NCI-H146 (cell line): ENCODE data around the gene CYS1.

Source experiments
- DNase-seq: peaks from one replicate; lab custom pipeline; 2025; lab: John Stamatoyannopoulos, UW

Gene CYS1

DNA sequence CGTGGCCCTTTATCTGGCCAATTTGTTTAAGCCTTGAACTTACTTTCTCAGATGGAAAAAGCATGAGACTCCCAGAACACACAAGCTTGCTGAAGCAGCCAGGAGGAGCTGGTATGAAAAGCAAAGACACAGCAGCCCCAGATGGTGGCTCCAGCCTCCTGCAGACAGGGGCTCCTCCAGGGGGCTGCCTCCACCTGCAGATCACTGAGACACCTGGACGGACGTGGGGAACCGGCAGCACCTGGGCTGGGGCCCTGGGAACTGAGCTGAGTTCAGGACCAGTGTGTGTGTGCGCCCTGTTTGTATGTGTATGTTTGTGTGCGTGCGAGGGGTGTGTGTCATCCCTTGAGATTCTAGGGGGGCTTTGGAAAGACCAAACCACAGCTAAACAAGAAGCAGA lies 8.6 kb downstream of the CYS1 start:
- peak; percentile 30 for DNase-seq

DNA sequence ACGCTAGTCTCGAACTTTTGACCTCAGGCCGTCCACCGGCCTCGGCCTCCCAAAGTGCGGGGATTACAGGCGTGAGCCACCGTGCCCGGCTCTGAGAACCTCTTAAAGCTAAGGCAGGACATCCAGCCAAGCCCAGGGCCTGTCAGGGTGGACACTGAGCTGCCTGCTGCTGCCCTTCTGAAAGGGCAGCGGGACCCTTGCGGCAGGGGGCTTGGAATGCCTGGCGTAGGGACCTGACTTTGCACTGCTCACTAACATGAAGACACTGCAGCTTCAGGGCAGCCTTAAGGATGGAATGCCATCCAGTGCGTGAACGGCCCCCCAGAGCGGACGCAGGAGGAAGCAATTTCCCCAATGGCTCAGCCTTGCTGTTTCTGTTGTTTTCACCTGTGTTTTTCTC lies 9.0 kb downstream of the CYS1 start:
- no peak for DNase-seq

- no peak for DNase-seq
These were observed 12.3 kb downstream of the CYS1 start for GRCh38 chr2:10067881-10068280.

DNA sequence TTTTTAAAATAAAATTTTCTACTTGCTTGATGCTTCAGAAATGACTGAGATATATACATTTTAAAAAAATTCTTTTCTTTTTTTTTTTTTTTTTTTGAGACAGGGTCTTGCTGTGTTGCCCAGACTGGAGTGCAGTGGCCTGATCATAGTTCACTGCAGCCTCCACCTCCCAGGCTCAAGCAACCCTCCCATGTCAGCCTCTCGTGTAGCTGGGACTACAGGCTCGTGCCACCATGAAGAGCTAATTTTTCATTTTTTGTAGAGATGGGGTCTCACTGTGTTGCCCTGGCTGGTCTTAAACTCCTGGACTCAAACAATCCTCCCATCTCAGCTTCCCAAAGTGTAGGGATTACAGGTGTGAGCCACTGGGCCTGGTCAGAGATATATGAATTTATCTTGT lies 12.9 kb downstream of the CYS1 start:
- no peak for DNase-seq

DNA sequence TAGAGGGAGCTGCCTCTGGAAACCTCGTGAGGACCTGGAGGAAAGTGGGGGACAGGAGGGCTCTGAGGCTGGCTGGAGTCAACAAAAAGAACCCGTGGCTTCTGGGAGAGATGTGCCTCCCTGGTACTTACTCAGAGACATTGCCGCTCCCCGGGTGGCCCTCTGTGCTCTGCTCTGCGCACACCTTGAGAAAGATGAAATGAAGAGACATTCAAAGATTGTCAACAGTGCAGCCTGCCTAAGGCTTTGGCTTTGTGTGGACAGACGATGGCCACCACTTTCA lies 14.5 kb downstream of the CYS1 start:
- no peak for DNase-seq

DNA sequence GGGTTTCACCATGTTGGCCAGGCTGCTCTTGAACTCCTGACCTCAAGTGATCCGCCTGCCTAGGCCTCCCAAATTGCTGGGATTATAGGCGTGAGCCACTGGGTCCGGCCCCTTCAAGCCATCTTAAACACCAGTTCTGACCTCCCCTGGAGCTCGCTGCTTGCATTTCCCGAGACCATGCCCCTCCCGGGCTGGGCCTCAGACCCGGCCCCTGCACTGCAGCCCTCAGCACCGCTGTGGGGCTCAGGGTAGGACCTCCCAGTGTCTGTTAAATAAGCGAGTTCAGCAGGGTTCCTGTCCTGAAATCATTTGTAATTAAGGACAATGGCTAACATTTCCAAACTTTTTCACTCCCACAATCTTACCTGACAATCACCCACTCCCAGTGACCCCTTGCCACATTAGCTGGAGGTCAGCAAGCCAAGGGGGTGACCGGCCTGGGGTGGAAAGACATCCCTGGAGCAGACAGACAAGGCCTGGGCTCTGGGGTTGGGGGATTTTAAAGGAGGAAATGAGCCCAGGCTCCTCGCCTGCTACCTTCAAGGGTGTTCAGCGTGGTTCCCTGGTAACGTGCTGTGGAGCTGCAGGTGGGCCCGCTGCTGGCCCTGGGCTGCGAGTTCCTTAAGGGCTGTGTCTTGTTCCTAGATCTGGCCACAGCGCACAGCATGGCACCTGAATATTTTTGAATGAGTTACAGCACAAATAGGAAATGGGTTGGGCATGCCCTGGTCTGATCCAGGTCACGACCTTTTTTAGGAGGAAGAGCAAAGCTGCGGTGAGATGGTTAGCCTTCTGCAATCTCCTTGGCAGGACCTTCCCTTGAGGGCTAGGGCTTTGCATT lies 15.1 kb downstream of the CYS1 start:
- no peak for DNase-seq

- DNase-seq = no peak
These were observed 16.6 kb downstream of the CYS1 start for GRCh38 chr2:10063566-10063965.

- DNase-seq = no peak
These were observed 17.3 kb downstream of the CYS1 start for GRCh38 chr2:10062931-10063365.

GRCh38 chr2:10061221-10061925 lies 18.8 kb downstream of the CYS1 start:
- no peak for DNase-seq

DNA sequence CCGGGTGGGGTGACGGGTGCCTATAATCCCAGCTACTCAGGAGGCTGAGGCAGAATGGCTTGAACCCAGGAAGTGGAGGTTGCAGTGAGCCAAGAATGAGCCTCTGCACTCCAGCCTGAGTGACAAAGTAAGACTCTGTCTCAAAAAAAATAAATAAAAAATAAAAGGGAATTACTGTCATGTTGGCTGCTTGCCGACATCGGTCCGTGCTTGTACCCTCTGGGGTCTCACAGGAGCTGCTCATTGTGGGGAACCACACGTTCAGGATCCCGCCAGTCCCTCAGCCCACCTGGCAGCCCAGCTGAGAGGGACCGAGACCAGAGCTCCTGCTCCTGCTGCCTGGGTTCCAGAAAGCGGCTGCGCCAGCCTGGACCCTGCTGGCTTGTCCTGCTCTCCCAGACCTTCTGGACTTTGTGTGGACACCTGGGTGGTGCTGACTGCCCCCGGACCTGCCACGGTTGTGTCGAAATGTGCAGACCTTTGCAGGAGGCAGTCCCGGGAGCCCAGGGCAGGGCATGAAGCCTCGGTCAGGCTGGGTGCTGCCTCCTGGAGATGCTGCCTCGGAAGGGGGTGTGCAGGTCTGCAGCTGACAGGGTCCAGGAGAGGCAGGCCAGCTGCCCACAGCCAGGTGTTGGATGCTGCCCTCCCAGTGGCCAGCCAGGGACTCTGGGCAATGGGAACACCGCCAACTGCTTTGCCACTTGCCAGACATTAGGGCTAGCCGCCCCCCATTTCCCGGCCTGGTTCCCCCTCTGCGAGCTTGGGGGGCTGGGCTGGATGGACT lies 20.5 kb downstream of the CYS1 start:
- DNase-seq = peak; percentile 18

GRCh38 chr2:10059016-10059351 lies 21.2 kb downstream of the CYS1 start:
- DNase-seq = no peak

GRCh38 chr2:10058251-10059015 lies 21.8 kb downstream of the CYS1 start:
- DNase-seq = no peak

- DNase-seq = no peak
These were observed 22.7 kb downstream of the CYS1 start for GRCh38 chr2:10057231-10058107.

DNA sequence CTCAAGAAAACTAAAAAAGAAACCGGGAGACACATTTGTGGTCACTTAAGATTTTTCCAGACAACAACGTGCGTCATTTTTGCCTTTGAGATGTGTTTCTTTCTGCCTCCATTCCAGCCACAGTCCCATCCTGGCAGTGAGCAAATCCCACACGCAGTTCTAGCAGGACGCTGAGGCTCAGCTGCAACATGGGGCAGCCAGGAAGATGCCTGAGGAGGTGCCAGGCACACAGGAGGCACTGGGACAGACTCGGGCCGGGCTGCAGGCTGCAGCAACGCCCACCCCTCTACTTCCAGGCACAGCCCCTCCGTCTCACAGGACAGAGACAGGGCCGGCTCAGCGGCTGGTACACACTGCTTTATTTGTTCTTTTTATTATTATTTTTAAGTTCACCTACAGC lies 23.8 kb downstream of the CYS1 start:
- DNase-seq = no peak

DNA sequence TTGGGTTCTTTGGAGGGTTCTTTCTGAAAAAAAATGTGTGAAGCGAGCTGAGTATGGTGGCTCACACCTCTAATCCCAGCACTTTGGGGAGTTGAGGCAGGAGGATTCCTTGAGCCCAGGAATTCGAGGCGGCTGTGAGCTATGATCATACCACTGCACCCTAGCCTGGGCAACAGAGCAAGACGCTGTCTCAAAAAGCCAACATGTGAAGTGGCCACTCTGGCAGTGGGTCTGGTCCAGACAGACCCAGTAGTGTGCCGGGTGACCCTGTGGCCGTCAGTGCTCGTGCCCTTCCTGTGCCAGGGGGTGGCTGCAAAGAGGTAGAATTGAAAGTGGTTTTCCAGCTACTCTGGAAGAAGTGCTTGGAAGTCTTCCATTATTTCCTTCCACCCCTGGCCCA lies 25.2 kb downstream of the CYS1 start:
- DNase-seq = no peak

GRCh38 chr2:10054424-10054823 lies 25.8 kb downstream of the CYS1 start:
- no peak for DNase-seq

DNA sequence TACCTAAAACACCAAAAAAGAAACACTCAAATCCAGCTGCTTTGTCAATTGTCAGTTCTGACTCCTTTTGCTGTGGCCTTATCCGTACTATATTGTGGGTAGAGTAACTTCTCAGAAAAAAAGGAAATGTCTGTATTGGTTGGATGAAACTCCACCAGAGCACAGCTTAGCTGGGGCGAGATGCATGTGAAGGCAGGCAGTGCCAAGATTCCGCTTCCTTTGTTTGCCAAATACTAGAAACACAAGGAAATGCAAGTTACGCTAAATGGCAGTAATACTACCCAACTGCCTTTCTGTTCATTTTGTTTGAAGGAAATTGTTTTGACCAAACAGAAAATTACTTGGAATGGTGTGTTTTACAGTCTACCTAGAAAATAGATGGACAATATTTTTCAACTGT lies 26.9 kb downstream of the CYS1 start:
- no peak for DNase-seq

DNA sequence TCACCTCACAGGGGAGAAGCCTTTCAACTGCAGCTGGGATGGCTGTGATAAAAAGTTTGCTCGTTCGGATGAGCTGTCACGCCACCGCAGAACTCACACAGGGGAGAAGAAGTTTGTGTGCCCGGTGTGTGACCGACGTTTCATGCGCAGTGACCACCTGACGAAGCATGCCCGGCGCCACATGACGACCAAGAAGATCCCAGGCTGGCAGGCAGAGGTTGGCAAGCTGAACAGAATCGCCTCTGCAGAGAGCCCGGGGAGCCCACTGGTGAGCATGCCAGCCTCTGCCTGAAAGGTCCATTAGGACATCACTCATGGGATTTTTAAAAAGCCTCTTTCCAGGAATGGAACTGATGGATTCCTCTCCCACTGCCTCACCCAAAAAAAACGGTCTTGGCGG lies 28.0 kb downstream of the CYS1 start:
- no peak for DNase-seq

DNA sequence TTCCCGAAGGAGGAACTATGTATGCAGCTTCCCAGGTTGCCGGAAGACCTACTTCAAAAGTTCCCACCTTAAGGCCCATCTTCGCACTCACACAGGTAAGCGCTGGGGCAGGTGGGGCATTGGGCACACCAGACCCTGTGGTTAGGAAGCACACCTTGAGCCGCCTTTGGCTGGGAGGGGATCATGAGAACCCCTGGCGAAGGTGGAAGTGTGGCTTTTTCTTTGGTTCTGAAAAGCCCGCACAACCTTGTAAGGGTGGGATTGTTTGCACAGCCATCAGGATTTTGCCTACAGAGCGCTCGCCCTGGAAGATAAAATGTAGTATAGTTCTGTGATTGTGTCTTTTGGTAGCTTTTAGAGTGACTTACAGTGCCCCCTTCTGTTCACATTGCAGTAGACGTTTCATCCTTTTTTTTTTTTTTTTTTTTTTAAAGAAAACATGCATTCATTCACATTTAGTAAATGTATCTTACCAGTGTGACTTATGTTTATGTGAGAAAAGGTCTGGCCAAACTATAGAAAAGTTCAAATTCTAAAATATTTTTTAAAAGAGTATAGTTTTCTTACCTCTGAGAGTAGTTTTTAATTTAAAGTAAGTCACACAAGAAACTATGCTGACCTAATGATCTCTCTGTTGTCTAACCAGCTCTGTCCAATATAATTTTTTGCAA lies 31.6 kb downstream of the CYS1 start:
- DNase-seq = peak; percentile 38

GRCh38 chr2:10047616-10048500 lies 32.4 kb downstream of the CYS1 start:
- no peak for DNase-seq
